ENCODE results near the gene ACHE. TPM values are rescaled to one million over a fixed set of nuclear protein-coding genes. Genes with fewer than 3 reads are reported as not detected.

ACHE gene
- total RNA-seq, 3 donors from 2014 or later = 0.64 to 4.3 (median 3.2) TPM

- no peaks in the 10 kb centered on the region for H3K27me3 ChIP-seq
- peaks cover 0 to 10% of the 10 kb centered on the region in 2 donors for H3K4me1 ChIP-seq
- no peaks in the 10 kb centered on the region for H3K9me3 ChIP-seq
- peaks cover 21% of the 10 kb centered on the region for H3K36me3 ChIP-seq
- TF ChIP-seq POLR2A (IDR thresholded peaks at IDR 0.05) = no peak
- peak in 1 of 3 donors; percentile 6 for TF ChIP-seq POLR2AphosphoS5 (IDR thresholded peaks at IDR 0.05)
- intact Hi-C loops (cut with DNase I; ENCODE audit: low total_unique reads) = no loop called here
- peak within 1 kb of the TSS; percentile 53 to 89 (median 72) for H3K4me3 ChIP-seq
- DNase-seq (ENCODE audit: low spot score in 2 of 2) = no peak
- H3K27ac ChIP-seq = peak within 1 kb of the TSS; percentile 80 to 95
Observed at GRCh38 chr7:100888988-100889750, 6.5 kb downstream of the ACHE start, which contains the start of gene UFSP1. TSS of gene UFSP1 (minus strand) at chr7:100889715. CDS start at chr7:100889271, 444 bp downstream.

- Histone ChIP-seq H3K4me1 (peaks cover 0 to 10% of the 10 kb centered on the region in 2 donors), H3K4me3 (peak overlapping the region; percentile 53 to 89 (median 72)), H3K27me3 (no peaks in the 10 kb centered on the region), H3K9me3 (no peaks in the 10 kb centered on the region), H3K27ac (peak overlapping the region; percentile 80 to 95), H3K36me3 (peaks cover 21% of the 10 kb centered on the region)
- DNase-seq (ENCODE audit: low spot score in 2 of 2) = no peak
- TF ChIP-seq, protein P1, sequence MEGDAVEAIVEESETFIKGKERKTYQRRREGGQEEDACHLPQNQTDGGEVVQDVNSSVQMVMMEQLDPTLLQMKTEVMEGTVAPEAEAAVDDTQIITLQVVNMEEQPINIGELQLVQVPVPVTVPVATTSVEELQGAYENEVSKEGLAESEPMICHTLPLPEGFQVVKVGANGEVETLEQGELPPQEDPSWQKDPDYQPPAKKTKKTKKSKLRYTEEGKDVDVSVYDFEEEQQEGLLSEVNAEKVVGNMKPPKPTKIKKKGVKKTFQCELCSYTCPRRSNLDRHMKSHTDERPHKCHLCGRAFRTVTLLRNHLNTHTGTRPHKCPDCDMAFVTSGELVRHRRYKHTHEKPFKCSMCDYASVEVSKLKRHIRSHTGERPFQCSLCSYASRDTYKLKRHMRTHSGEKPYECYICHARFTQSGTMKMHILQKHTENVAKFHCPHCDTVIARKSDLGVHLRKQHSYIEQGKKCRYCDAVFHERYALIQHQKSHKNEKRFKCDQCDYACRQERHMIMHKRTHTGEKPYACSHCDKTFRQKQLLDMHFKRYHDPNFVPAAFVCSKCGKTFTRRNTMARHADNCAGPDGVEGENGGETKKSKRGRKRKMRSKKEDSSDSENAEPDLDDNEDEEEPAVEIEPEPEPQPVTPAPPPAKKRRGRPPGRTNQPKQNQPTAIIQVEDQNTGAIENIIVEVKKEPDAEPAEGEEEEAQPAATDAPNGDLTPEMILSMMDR (IDR thresholded peaks at IDR 0.05) = no peak
- TF ChIP-seq POLR2AphosphoS5 (IDR thresholded peaks at IDR 0.05) (no peak), POLR2A (IDR thresholded peaks at IDR 0.05) (no peak)
- intact Hi-C loops (cut with DNase I; ENCODE audit: low total_unique reads) = no loop called here
Observed at GRCh38 chr7:100888291-100888987, 7.2 kb downstream of the ACHE start.

GRCh38 chr7:100887516-100888290 lies 8.0 kb downstream of the ACHE start:
- Histone ChIP-seq H3K27ac (peak overlapping the region; percentile 7 to 55), H3K27me3 (no peaks in the 10 kb centered on the region), H3K4me3 (no peak overlapping the region), H3K9me3 (no peaks in the 10 kb centered on the region), H3K4me1 (peaks cover 0 to 10% of the 10 kb centered on the region in 2 donors), H3K36me3 (peaks cover 21% of the 10 kb centered on the region)
- intact Hi-C loops (cut with DNase I; ENCODE audit: low total_unique reads) = no loop called here
- no peak for DNase-seq (ENCODE audit: low spot score in 2 of 2)
- TF ChIP-seq POLR2AphosphoS5 (IDR thresholded peaks at IDR 0.05) = no peak
- no peak for TF ChIP-seq POLR2A (IDR thresholded peaks at IDR 0.05)
- TF ChIP-seq, protein P1 (IDR thresholded peaks at IDR 0.05) = no peak

GRCh38 chr7:100886936-100887515 lies 8.7 kb downstream of the ACHE start:
- Histone ChIP-seq H3K36me3 (peaks cover 21% of the 10 kb centered on the region), H3K4me1 (peaks cover 0 to 10% of the 10 kb centered on the region in 2 donors), H3K9me3 (no peaks in the 10 kb centered on the region), H3K27ac (peak overlapping the region; percentile 7 to 55), H3K4me3 (no peak overlapping the region), H3K27me3 (no peaks in the 10 kb centered on the region)
- TF ChIP-seq, protein P1 (IDR thresholded peaks at IDR 0.05) = no peak
- no peak for TF ChIP-seq POLR2A (IDR thresholded peaks at IDR 0.05)
- no peak for TF ChIP-seq POLR2AphosphoS5 (IDR thresholded peaks at IDR 0.05)
- DNase-seq (ENCODE audit: low spot score in 2 of 2) = no peak
- intact Hi-C loops (cut with DNase I; ENCODE audit: low total_unique reads) = no loop called here

Data from breast epithelium (tissue), 4 donors.